GM19468 (cell line): ENCODE results near the gene FGFRL1.

Experiments
- ATAC-seq: cut with Tn5 transposase; IDR thresholded peaks from one replicate; pipeline ENCODE4 v1.9.1; 2021; ENCODE audit warnings: mild to moderate bottlenecking, moderate library complexity, moderate number of reproducible peaks; ENCODE audit not compliant: unreplicated experiment; ENCODE audit errors: extremely low read depth

FGFRL1 gene

GRCh38 chr4:1011022-1011665 is at the start of gene FGFRL1:
Gene FGFRL1 (plus strand): TSS chr4:1011626. CDS start chr4:1012486, 860 bp downstream.
- ATAC-seq, result no peak

- ATAC-seq, result no peak
These were observed 48.9 kb upstream of the FGFRL1 start for GRCh38 chr4:962231-963208.

- ATAC-seq, result no peak
These were observed 47.9 kb upstream of the FGFRL1 start for GRCh38 chr4:963276-964225.

- ATAC-seq, result no peak
These were observed 46.9 kb upstream of the FGFRL1 start for GRCh38 chr4:964346-965025.

- no peak for ATAC-seq
These were observed 46.2 kb upstream of the FGFRL1 start for GRCh38 chr4:965048-965765.

GRCh38 chr4:965766-966134 is 45.7 kb upstream of the FGFRL1 start:
- no peak for ATAC-seq

- ATAC-seq, result no peak
These were observed 44.9 kb upstream of the FGFRL1 start for GRCh38 chr4:966266-967112.

GRCh38 chr4:967113-968104 is 44.0 kb upstream of the FGFRL1 start:
- no peak for ATAC-seq

GRCh38 chr4:968221-968620 is 43.2 kb upstream of the FGFRL1 start:
- no peak for ATAC-seq

GRCh38 chr4:968621-969394 is 42.6 kb upstream of the FGFRL1 start:
- ATAC-seq, result no peak

- no peak for ATAC-seq
These were observed 41.2 kb upstream of the FGFRL1 start for GRCh38 chr4:970046-970745.

- ATAC-seq, result no peak
These were observed 40.4 kb upstream of the FGFRL1 start for GRCh38 chr4:970854-971520.

- no peak for ATAC-seq
These were observed 39.5 kb upstream of the FGFRL1 start for GRCh38 chr4:971666-972500.

GRCh38 chr4:972651-973424 is 38.6 kb upstream of the FGFRL1 start:
- no peak for ATAC-seq
